Medulla oblongata (tissue), 1 donor: ENCODE measurements around the gene CSPG5.
A peak's percentile ranks its signal among the peaks of the same experiment; 100 is the strongest.

Experiments
- DNase-seq: peaks from one replicate; pipeline ENCODE4 v3.0.0-alpha.2; 2015; ENCODE audit errors: extremely low spot score

CSPG5 gene

DNA sequence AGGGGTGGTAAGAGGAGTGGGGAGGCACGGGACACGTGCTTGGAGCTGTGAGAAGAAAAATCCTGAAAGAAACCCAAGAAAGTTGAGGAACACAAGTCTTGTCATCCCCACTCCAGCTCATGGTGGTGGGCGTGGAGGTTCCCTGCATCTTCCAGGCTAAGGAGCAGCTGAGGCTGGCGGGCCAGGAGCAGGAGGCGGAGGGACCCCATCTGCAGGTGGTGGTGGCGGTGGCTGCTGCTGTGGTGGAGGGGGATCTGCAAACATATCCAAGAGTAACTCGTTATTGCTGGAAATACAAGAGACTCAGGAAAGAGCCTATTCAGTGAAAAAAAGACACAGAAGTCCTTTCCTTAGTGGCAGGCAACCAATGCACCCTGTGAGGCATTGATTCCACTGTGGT lies 9.4 kb upstream of the CSPG5 start:
- DNase-seq: no peak

DNA sequence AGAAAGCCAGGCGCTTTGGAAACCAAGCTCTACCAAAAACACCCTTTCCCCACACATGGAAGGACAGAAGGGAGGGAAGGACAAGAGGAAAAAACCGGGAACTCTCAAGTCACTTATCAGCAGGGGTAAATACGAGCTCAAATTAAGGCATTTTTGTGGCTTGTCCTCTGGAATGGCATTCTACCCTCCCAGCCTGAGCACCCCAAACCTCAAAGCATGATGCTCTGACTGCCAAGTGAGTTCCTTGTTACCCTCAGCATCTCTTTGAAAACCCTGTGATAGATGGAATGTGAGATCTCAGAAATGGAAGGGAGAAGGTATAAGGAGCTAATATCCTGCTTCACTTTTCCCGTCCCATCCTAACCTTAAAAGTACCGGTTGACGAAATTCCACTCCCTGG lies 8.1 kb upstream of the CSPG5 start:
- DNase-seq: no peak

GRCh38 chr3:47583320-47584075 lies 4.8 kb upstream of the CSPG5 start:
- DNase-seq: no peak

DNA sequence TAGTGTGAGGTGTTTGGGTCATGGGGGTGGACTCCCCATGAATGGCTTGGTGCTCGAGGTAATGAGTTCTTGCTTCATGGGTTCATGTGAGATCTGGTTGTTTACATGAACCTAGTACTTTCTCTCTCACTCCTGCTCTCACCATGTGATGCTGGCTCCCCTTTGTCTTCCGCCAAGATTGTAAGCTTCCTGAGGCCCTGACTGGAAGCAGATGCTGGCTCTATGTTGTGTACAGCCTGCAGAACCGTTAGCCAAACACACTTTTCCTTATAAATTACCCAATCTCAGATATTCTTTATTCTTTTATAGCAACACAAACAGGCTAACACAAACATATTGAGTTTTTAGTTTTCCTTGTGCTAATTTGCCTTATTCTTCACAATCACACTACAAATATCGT lies 3.2 kb upstream of the CSPG5 start:
- no peak for DNase-seq

DNA sequence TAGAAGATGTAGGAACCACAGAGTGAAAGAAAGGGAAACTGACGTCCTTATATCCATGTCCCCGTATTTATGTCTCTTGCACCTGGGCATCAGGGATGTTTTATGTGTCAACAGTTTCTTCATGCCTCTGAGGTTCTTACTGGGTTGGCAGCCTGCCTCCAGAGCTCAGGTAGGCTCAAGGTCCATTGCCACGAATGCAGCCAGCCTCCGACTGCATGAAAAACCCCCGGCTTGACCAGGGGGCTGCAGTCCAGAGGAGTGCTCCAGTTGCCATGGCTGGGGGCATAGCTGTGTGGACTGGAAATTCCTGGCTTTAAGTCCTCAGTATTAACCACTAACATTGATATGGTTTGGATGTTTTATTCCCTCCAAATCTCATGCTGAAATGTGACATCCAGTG lies 2.8 kb upstream of the CSPG5 start:
- DNase-seq: no peak

DNA sequence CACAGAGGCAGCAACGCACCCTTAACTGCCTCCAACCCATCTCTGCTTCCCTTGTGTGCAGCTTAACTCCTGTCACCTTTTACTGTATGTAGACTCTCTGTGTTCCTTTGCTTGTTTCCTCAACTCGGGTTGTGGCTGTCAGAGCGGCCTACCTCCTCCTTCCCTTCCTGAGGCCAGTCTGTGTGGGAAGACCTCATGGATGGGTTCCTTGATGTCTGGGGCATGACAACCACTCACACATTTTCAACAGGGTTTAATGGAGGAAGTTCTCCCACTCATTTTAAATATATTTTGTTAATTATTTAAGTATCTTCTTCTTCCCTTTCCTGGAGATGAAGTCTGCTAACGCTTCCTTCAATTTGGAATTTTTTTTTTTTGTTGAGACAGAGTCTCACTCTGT lies 1.8 kb upstream of the CSPG5 start:
- no peak for DNase-seq

DNA sequence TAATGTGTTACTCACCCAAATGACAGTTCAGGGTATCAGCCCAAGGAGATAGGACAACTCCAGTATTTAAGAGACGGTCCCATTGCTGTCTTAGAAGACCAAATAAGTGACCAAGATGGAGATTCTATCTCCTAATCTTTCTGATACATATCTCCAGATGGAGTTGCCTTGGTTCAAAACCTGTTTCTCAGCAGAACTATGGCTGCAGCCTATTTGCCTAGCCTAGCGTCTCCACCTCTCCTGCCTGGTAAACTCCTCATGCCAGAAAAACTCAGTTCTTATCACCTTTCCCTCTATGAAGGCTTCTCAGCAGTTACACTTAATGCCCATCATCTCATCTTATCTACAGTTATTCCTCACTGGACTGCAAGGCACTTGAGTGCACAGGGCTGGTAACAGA lies 1.2 kb upstream of the CSPG5 start:
- no peak for DNase-seq

DNA sequence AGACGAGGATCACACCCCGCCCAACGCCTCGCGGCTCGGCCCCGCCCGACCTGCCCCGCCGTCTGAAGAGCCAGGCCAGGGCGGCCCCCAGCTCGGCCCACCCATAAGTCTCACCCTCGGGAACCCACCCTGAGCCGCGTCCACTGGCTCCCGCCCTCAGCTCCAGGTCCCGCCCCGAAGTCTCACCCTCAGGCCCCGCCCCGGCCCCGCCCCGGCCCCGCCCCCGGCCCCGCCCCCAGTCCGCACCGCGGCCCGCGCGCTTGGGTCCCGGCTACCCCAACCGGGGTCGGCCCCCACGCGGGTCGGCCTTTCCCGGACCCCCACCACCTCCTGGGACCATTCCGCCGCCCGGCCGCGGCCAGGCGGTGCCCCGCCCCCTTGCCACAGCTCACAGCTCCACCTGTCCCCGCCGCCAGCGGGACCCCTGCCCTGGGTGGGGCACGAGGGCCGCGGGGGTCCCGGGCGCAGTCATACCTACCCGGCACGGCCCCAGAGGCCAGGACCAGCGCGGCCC lies 489 bp downstream of the CSPG5 start:
- no peak for DNase-seq

GRCh38 chr3:47577583-47578118 lies 1.0 kb downstream of the CSPG5 start:
- no peak for DNase-seq

- peak; percentile 26 for DNase-seq
Observed at GRCh38 chr3:47573190-47574172, 5.2 kb downstream of the CSPG5 start.

DNA sequence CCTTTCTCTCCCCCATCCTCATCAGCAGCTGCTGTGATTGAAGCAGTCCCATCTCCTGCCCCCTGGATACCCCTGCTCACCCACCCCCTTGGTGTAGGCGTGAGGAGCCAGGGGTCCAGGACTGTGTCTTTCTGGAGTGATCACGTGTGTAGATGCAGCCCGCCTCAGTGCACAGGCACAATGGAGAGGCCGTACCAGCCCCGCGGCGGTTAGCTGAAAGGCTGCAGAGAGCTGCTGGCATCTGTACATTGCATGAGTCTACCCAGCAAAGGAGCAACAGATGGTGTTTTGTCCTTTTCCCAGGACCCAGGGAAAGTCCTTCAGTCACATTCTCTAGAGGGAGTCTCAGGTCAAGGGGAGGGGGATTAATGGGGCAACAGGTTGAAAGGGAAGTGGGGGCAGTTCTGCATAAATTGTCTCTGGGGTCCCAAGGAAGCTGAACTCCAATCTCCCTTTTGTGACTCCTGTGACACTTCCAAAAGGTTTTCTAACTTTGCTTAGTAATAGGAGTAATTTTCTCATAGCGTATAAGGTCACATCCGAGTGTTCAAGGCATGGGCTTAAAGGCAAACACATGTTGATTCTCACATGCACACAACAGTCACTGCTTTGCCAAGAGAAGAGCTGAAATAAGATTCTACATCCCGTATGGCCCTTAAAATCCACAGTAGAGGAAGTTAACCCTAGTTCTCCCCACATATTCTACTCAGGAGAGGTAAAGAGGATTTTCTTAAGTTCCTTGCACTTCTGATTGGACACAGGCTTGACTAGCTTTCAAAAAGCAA lies 7.1 kb downstream of the CSPG5 start:
- peak; percentile 70 for DNase-seq

DNA sequence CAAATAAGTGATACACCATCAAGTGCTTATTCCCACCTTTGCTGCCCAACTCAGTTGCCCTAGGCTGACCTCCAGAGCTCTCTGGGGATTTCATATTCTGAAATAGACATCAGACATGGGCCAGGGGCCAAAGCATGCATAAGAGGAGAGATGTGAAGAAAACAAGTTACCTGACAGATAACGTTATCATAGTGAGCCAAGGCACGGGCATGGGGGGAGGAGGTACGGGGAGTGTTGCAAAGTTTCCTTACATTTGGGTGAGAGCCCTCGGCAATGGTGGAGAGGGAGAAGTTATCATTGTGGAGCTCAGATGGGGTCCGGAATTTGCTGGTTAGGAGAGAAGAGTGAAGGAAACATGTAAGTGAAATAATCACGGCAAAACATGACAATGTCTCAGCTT lies 9.8 kb downstream of the CSPG5 start:
- no peak for DNase-seq

DNA sequence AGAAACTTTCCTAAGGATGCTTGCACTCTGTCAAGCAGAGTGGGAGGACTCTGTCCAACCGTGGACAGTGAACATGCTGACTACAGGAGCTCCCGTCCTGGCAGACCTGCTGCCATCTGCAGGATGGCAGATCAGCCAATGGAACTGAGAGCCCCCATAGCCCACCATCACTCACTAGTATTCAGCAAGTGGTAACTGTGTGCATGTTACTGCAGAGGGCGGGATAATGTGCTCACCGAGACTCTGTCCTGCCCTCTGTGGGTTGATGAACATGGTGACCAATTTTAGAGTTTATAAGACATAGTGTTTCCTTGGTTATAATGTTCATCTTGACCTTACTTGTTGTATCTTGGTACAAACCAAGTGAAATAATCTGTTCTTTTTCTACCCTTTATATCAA lies 11.5 kb downstream of the CSPG5 start:
- no peak for DNase-seq

DNA sequence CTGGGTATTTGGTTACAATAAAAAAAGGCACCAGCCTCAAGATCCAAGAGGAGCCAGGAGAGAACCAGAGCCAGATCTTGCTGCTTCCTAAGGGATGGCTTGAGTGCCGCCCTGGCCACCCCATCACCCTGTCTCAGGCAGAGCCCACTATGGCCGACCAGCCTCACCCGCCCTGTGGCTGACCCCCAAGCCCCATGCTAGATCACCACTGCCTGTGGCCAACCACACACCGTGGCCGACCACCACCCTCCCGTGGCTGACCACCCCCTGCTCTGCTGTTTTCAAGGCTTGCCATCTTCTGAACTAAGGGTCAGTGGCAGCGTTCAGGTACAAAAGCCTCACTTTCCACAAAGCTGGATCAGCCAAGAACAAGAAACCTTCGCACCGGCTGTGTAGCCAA lies 12.0 kb downstream of the CSPG5 start:
- no peak for DNase-seq

DNA sequence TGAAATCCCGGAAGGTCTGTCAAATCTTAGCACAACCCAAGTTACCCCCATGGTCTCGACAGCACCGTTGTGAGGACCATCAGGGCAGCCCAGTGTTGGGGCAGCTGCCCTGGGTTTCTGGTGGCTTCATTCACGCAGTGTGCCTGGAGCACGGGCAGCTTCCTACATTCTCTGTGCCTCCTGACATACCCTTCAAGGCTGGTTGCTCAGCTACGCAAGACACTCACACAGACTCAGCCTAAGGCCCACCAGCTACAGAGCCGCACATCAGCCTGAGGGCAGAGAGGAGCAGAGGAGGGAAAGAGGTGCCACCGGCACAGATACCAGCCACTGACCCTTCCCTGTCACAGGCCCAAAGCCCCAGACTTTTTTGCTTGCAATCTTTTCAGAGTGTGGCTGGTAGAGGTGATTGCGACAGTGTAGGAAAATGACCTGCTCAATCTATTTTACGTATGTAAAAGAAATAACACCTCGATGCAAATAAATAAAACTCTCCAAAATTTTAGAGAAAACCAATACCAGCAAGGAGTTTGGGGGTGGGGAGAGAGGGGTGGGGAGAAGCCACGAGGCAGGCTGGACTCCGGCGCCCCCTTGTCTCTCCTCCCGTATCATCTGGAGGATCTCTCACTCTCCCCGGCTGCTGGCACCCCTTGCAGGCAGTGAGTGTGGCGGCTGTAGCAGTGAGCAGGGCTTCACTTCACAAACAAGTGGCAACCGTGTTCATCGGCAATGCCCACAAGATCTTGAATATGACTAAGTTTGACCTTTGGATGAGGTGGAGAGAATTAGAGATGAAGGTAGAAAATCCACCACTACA lies 12.7 kb downstream of the CSPG5 start:
- DNase-seq: no peak

- no peak for DNase-seq
Observed at GRCh38 chr3:47556351-47556750, 22.3 kb downstream of the CSPG5 start.

DNA sequence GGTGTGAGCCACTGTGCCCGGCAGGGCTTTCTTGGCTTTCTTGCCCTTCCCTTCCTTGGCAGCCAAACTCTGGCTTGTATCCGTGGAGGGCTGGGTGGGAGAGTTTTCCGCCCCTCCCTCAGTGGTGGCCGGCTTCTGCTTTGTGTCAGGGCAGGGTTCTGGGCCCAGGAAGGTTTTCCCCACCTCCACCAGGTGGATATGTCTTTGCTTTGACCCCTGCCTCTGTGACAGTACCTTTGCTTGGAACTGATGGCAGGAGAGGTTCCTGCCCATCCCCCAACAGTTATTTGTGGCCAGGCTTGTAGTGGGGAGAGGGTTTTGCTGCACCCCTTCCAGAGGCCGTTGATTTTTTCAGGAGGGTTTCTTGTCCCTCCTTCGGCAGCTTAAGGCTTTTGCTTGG lies 24.3 kb downstream of the CSPG5 start:
- no peak for DNase-seq

GRCh38 chr3:47553407-47553806 lies 25.3 kb downstream of the CSPG5 start:
- DNase-seq: no peak

DNA sequence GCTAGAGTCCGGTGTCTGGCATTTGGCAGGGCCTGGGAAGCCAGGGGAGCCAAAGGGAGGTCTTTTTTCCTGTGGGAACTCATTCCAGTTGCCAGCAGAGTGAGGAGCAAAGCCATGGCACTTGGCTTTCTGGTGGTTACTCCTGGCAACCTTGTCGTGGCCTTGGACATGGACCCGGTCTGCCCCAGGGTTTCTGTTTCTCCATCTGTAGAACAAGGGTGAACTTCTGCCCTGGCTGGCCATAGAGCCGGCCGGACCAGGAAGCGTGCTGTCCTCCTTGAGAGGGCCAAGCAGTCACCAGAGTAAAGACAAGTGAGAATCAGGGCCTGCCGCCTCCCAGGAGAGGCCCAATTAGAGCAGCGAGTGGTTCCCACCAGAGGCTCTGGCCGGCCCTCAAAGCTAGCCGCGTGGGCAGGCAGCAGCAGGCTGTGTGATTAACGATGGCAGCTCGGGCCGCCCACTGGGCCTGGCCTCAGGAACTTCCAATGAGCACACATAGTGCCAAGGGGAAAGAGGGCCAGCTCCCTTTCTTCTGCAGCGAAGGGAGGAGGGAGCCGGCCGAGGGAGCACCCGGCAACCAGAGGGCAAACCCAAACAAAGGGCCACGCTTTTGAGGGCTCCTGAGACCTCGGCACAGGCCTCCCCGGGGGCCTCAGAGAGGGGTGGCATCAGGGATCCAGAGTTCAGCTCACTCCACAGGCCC lies 36.0 kb downstream of the CSPG5 start:
- peak; percentile 86 for DNase-seq

- no peak for DNase-seq
Observed at GRCh38 chr3:47541583-47542108, 37.0 kb downstream of the CSPG5 start.
